SK-N-SH treated with all-trans-retinoic acid at 6 μM for 48 hours (cell line): ENCODE measurements around the gene ZNF280C.

Experiments used
- ATAC-seq: fragments of 200-7000 bp; cut with Tn5 transposase; 3 replicates; pipeline ENCODE4 v1.9.1; 2020; ENCODE audit warnings: mild to moderate bottlenecking, moderate library complexity
- ARNTL ChIP-seq: fragments of 450-650 bp; formaldehyde crosslinking; IDR thresholded peaks from 2 replicates; pipeline ENCODE4 v1.5.0; 2020; ENCODE audit warnings: low read depth, mild to moderate bottlenecking, moderate library complexity, borderline replicate concordance
- BACH2 ChIP-seq: fragments of 250-450 bp; sonication (Bioruptor Pico); IDR thresholded peaks from 2 replicates; pipeline ENCODE4 v1.9.0; 2021; ENCODE audit warnings: mild to moderate bottlenecking, borderline replicate concordance
- CSDC2 ChIP-seq: fragments of 250-450 bp; sonication (Bioruptor Pico); IDR thresholded peaks from 2 replicates; pipeline ENCODE4 v1.5.0; 2020; ENCODE audit warnings: mild to moderate bottlenecking, moderate library complexity
- ESRRG ChIP-seq: fragments of 250-450 bp; sonication (Bioruptor Pico); IDR thresholded peaks from 2 replicates; pipeline ENCODE4 v1.6.1; 2021; ENCODE audit warnings: mild to moderate bottlenecking
- GLIS3 ChIP-seq: fragments of 250-450 bp; sonication (Bioruptor Pico); IDR thresholded peaks from 2 replicates; pipeline ENCODE4 v1.5.0; 2020; ENCODE audit warnings: mild to moderate bottlenecking, moderate library complexity
- ISL1 ChIP-seq: fragments of 250-450 bp; sonication (Bioruptor Pico); IDR thresholded peaks from 2 replicates; pipeline ENCODE4 v2.1.2; 2022; ENCODE audit warnings: mild to moderate bottlenecking, moderate library complexity
- OSR1 ChIP-seq: fragments of 250-450 bp; sonication (Bioruptor Pico); IDR thresholded peaks from 2 replicates; pipeline ENCODE4 v1.8.0; 2022; ENCODE audit warnings: moderate library complexity, mild to moderate bottlenecking, inconsistent platforms
- PPARA ChIP-seq: fragments of 250-450 bp; sonication (Bioruptor Pico); IDR thresholded peaks from 2 replicates; pipeline ENCODE4 v1.5.0; 2020; ENCODE audit warnings: mild to moderate bottlenecking, borderline replicate concordance
- RARB ChIP-seq: fragments of 250-450 bp; sonication (Bioruptor Pico); IDR thresholded peaks from 2 replicates; pipeline ENCODE4 v1.8.0; 2021; ENCODE audit warnings: mild to moderate bottlenecking, moderate library complexity
- SNAI2 ChIP-seq: fragments of 250-450 bp; sonication (Bioruptor Pico); IDR thresholded peaks from 2 replicates; pipeline ENCODE4 v1.5.0; 2020; ENCODE audit warnings: mild to moderate bottlenecking, moderate library complexity
- TCF4 ChIP-seq: fragments of 250-450 bp; sonication (Bioruptor Pico); IDR thresholded peaks from 2 replicates; pipeline ENCODE4 v1.8.0; 2021; ENCODE audit warnings: mild to moderate bottlenecking, moderate library complexity, borderline replicate concordance
- TOX ChIP-seq: fragments of 250-450 bp; sonication (Bioruptor Pico); IDR thresholded peaks from 2 replicates; pipeline ENCODE4 v1.8.0; 2021; ENCODE audit warnings: mild to moderate bottlenecking, moderate library complexity, borderline replicate concordance
- ZC3H10 ChIP-seq: fragments of 250-450 bp; sonication (Bioruptor Pico); IDR thresholded peaks from 2 replicates; pipeline ENCODE4 v1.5.1; 2021; ENCODE audit warnings: mild to moderate bottlenecking, moderate library complexity
- ZFP3 ChIP-seq: fragments of 250-450 bp; sonication (Bioruptor Pico); IDR thresholded peaks from 2 replicates; pipeline ENCODE4 v1.5.0; 2020; ENCODE audit warnings: mild to moderate bottlenecking, moderate library complexity
- ZFP30 ChIP-seq: fragments of 450-650 bp; formaldehyde crosslinking; IDR thresholded peaks from 2 replicates; pipeline ENCODE4 v1.5.0; 2022; ENCODE audit warnings: mild to moderate bottlenecking, moderate library complexity
- ZNF565 ChIP-seq: fragments of 450-650 bp; formaldehyde crosslinking; conservative IDR thresholded peaks from 2 replicates; pipeline ENCODE4 v1.5.0; 2020; ENCODE audit warnings: low read depth, mild to moderate bottlenecking, moderate library complexity
- ZNF70 ChIP-seq: fragments of 450-650 bp; formaldehyde crosslinking; IDR thresholded peaks from 2 replicates; pipeline ENCODE4 v1.5.0; 2020; ENCODE audit warnings: mild to moderate bottlenecking, moderate library complexity
- ZNF8 ChIP-seq: fragments of 450-650 bp; formaldehyde crosslinking; IDR thresholded peaks from 2 replicates; pipeline ENCODE4 v1.5.0; 2020; ENCODE audit warnings: mild to moderate bottlenecking, moderate library complexity
- TF ChIP-seq, protein P1 (sequence below): fragments of 250-450 bp; sonication (Bioruptor Pico); IDR thresholded peaks from 2 replicates; pipeline ENCODE4 v1.5.1; 2021; ENCODE audit warnings: mild to moderate bottlenecking, moderate library complexity
- TF ChIP-seq, protein P2 (sequence below): fragments of 250-450 bp; sonication (Bioruptor Pico); IDR thresholded peaks from 2 replicates; pipeline ENCODE4 v1.8.0; 2021; ENCODE audit warnings: low read depth, mild to moderate bottlenecking, moderate library complexity, borderline replicate concordance
- TF ChIP-seq, protein P3 (sequence below): fragments of 250-450 bp; sonication (Bioruptor Pico); IDR thresholded peaks from 2 replicates; pipeline ENCODE4 v1.5.0; 2020; ENCODE audit warnings: mild to moderate bottlenecking, moderate library complexity
- TF ChIP-seq, protein P4 (sequence below): fragments of 250-450 bp; sonication (Bioruptor Pico); IDR thresholded peaks from 2 replicates; pipeline ENCODE4 v1.5.1; 2020; ENCODE audit warnings: low read depth, mild to moderate bottlenecking, moderate library complexity

The ZNF280C gene

DNA sequence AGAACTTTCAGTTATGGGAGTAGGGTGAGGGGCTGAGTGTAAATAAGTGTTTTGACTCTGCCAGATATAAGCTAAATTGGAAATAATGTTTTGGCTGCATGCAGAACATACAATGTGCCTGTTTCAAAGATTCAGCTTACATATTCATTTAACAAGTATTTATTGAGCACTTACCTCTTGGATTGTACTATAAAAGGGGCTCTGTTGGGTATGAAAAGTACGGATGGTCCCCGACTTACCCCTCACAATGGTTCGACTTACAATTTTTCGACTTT lies 102.3 kb downstream of the ZNF280C start:
- peak; percentile 8; the same call in 2 of the 3 replicates for ATAC-seq

DNA sequence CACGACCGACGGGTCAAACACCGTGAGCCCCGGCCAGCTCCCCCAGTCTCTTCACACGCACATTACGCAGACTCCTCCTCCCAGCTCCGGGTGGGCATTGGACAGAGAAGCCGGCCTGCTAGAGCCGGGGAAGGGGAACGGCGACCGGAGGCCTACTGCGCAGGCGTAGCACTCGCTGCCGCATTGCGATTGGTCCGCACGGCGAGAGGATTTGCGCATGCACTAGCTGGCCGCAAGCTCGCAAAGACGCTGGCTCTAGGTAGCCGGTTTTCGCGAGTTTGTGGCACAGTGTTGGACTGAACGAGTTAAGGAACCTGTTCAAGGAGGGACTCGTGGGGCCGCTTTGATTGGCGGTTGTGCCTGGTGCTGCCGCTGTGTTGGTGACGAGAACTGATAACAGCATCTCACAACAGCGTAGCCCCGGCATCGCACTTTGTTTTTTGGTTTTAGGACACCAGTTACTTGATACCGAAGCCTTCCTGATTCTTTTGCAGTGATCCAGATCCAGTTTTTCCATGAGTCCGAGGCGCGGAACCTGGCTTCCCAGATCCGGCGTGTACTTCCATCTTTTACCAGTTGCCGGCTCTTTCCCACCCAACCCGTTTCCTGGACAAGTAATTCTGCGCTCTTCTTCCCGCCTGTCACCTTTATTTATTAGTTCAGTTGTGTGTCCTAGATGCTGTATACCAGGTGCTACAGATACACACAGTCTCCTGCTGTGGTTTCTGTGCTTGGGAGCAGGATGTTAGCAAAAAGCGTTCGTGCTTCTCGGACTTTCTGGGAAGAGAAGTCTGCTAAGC lies 102.8 kb downstream of the ZNF280C start, which contains the start of gene AIFM1:
TSS of gene AIFM1 (minus strand) at position 139 of the 800 bp plus-strand sequence. CDS start 185 bp downstream, outside the sequence.
- no peak for TF ChIP-seq ARNTL (CRISPR knock-in tag)
- peak; percentile 68; the same call in 1 of the 2 replicates for TF ChIP-seq ZFP3 (CRISPR knock-in tag)
- no peak for TF ChIP-seq ZFP30 (CRISPR knock-in tag)
- TF ChIP-seq ZC3H10: no peak
- 0 out of 2 replicates have a peak, but pooled peaks have one; percentile 28 for TF ChIP-seq RARB (CRISPR knock-in tag)
- peak; percentile 95 for ATAC-seq

More for the DNA sequence above, 102.3 kb downstream of the ZNF280C start:
- TF ChIP-seq, protein P1, sequence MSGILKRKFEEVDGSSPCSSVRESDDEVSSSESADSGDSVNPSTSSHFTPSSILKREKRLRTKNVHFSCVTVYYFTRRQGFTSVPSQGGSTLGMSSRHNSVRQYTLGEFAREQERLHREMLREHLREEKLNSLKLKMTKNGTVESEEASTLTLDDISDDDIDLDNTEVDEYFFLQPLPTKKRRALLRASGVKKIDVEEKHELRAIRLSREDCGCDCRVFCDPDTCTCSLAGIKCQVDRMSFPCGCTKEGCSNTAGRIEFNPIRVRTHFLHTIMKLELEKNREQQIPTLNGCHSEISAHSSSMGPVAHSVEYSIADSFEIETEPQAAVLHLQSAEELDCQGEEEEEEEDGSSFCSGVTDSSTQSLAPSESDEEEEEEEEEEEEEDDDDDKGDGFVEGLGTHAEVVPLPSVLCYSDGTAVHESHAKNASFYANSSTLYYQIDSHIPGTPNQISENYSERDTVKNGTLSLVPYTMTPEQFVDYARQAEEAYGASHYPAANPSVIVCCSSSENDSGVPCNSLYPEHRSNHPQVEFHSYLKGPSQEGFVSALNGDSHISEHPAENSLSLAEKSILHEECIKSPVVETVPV (CRISPR knock-in tag): no peak
- TF ChIP-seq TOX (no peak), ISL1 (CRISPR knock-in tag) (no peak), ZNF8 (CRISPR knock-in tag) (no peak), ZFP3 (CRISPR knock-in tag) (no peak), ARNTL (CRISPR knock-in tag) (no peak), CSDC2 (no peak), OSR1 (CRISPR knock-in tag) (no peak)

DNA sequence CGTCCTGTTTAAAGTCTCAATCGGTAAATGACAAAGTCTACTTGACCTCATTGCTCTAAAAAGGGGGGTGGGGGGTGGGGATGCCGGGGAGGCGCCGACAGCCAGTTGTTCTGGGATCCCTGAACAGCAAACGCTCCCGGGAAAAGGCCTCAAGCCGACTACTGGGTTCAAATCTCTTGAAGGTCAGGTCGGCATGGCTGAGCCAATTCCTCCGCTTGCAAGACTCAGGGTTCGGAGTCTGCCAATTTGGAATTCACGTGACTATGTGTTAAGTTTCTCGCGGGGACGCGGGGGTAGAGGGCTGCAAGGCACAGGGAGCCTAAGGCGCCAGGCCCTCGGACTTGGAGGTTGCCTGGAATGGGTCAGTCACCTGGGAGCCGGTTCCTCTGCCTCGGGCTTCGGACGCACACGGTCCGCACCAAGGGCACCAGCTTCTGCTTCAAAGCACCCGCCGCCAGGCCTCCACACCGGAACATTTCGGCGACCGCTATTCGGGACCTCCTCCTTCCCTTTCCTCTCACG lies 103.5 kb downstream of the ZNF280C start:
- TF ChIP-seq CSDC2 (no peak), BACH2 (CRISPR knock-in tag) (no peak), ZFP3 (CRISPR knock-in tag) (no peak), ZNF565 (no peak), ISL1 (CRISPR knock-in tag) (no peak), TOX (no peak), SNAI2 (CRISPR knock-in tag) (no peak), ZFP30 (CRISPR knock-in tag) (no peak), ARNTL (CRISPR knock-in tag) (no peak), GLIS3 (no peak), ZC3H10 (no peak), PPARA (CRISPR knock-in tag) (no peak), ESRRG (CRISPR knock-in tag) (no peak), TCF4 (CRISPR knock-in tag) (no peak), ZNF70 (CRISPR knock-in tag) (no peak), ZNF8 (CRISPR knock-in tag) (no peak), OSR1 (CRISPR knock-in tag) (no peak)
- TF ChIP-seq, protein P2, sequence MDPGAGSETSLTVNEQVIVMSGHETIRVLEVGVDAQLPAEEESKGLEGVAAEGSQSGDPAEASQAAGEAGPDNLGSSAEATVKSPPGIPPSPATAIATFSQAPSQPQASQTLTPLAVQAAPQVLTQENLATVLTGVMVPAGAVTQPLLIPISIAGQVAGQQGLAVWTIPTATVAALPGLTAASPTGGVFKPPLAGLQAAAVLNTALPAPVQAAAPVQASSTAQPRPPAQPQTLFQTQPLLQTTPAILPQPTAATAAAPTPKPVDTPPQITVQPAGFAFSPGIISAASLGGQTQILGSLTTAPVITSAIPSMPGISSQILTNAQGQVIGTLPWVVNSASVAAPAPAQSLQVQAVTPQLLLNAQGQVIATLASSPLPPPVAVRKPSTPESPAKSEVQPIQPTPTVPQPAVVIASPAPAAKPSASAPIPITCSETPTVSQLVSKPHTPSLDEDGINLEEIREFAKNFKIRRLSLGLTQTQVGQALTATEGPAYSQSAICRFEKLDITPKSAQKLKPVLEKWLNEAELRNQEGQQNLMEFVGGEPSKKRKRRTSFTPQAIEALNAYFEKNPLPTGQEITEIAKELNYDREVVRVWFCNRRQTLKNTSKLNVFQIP (CRISPR knock-in tag): no peak
- TF ChIP-seq, protein P3, sequence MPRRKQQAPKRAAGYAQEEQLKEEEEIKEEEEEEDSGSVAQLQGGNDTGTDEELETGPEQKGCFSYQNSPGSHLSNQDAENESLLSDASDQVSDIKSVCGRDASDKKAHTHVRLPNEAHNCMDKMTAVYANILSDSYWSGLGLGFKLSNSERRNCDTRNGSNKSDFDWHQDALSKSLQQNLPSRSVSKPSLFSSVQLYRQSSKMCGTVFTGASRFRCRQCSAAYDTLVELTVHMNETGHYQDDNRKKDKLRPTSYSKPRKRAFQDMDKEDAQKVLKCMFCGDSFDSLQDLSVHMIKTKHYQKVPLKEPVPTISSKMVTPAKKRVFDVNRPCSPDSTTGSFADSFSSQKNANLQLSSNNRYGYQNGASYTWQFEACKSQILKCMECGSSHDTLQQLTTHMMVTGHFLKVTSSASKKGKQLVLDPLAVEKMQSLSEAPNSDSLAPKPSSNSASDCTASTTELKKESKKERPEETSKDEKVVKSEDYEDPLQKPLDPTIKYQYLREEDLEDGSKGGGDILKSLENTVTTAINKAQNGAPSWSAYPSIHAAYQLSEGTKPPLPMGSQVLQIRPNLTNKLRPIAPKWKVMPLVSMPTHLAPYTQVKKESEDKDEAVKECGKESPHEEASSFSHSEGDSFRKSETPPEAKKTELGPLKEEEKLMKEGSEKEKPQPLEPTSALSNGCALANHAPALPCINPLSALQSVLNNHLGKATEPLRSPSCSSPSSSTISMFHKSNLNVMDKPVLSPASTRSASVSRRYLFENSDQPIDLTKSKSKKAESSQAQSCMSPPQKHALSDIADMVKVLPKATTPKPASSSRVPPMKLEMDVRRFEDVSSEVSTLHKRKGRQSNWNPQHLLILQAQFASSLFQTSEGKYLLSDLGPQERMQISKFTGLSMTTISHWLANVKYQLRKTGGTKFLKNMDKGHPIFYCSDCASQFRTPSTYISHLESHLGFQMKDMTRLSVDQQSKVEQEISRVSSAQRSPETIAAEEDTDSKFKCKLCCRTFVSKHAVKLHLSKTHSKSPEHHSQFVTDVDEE (CRISPR knock-in tag): no peak
- TF ChIP-seq, protein P4, sequence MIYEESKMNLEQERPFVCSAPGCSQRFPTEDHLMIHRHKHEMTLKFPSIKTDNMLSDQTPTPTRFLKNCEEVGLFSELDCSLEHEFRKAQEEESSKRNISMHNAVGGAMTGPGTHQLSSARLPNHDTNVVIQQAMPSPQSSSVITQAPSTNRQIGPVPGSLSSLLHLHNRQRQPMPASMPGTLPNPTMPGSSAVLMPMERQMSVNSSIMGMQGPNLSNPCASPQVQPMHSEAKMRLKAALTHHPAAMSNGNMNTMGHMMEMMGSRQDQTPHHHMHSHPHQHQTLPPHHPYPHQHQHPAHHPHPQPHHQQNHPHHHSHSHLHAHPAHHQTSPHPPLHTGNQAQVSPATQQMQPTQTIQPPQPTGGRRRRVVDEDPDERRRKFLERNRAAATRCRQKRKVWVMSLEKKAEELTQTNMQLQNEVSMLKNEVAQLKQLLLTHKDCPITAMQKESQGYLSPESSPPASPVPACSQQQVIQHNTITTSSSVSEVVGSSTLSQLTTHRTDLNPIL (CRISPR knock-in tag): no peak
- no peak for ATAC-seq
